Smooth muscle cell (in vitro differentiated cells): ENCODE results near the gene TBC1D3I. TPM values are rescaled to one million over a fixed set of nuclear protein-coding genes. Genes with fewer than 3 reads are reported as not detected.
"Not testable (repeated sequence)": the region's sequence is repeated elsewhere in the genome, so short reads cannot be mapped to it uniquely, and the experiment has no call there.

Source experiments
- DNase-seq: peaks from one replicate; lab custom pipeline; 2025; ENCODE audit not compliant: unreplicated experiment; lab: John Stamatoyannopoulos, UW
- H2AFZ ChIP-seq: fragments of 200-600 bp; sonication (generic); 2 replicates; pipeline ENCODE4 v1.6.0; 2016; ENCODE audit warnings: antibody characterized with exemption, low read depth, mild to moderate bottlenecking
- H3F3A ChIP-seq: fragments of 200-600 bp; sonication (generic); 2 replicates; pipeline ENCODE4 v1.6.0; 2017; ENCODE audit warnings: antibody characterized with exemption, low read depth
- H3K27ac ChIP-seq: fragments of 200-600 bp; sonication (generic); 2 replicates; pipeline ENCODE4 v1.5.1; 2016; ENCODE audit warnings: low read depth, mild to moderate bottlenecking
- H3K27me3 ChIP-seq: fragments of 200-600 bp; sonication (generic); 2 replicates; pipeline ENCODE4 v1.6.1; 2016; ENCODE audit warnings: low read depth, mild to moderate bottlenecking
- H3K36me3 ChIP-seq: fragments of 200-600 bp; sonication (generic); 2 replicates; pipeline ENCODE4 v1.5.1; 2016; ENCODE audit warnings: low read depth
- H3K4me1 ChIP-seq: fragments of 200-600 bp; sonication (generic); 2 replicates; pipeline ENCODE4 v1.5.1; 2016; ENCODE audit warnings: low read depth
- H3K4me2 ChIP-seq: fragments of 200-600 bp; sonication (generic); 2 replicates; pipeline ENCODE4 v1.6.0; 2016; ENCODE audit warnings: mild to moderate bottlenecking
- H3K4me3 ChIP-seq: fragments of 200-600 bp; sonication (generic); 2 replicates; pipeline ENCODE4 v1.5.1; 2016; ENCODE audit warnings: mild to moderate bottlenecking
- H3K79me2 ChIP-seq: fragments of 200-600 bp; sonication (generic); 2 replicates; pipeline ENCODE4 v1.6.0; 2016; ENCODE audit warnings: low read depth, mild to moderate bottlenecking
- H3K9ac ChIP-seq: fragments of 200-600 bp; sonication (generic); 2 replicates; pipeline ENCODE4 v1.6.0; 2016; ENCODE audit warnings: low read depth
- H3K9me3 ChIP-seq: fragments of 200-600 bp; sonication (generic); replicated peaks from 2 replicates; pipeline ENCODE4 v1.5.1; 2016; ENCODE audit warnings: low read depth
- H4K20me1 ChIP-seq: fragments of 200-600 bp; sonication (generic); 2 replicates; pipeline ENCODE4 v1.6.0; 2016; ENCODE audit warnings: low read depth
- CTCF ChIP-seq: fragments of 200-600 bp; sonication (generic); IDR thresholded peaks from 2 replicates; pipeline ENCODE4 v1.5.1; 2017; ENCODE audit warnings: borderline replicate concordance, mild to moderate bottlenecking, antibody characterized with exemption; ENCODE audit not compliant: insufficient read depth, poor library complexity, severe bottlenecking
- WGBS: methylation state at CpG from one replicate; pipeline ENCODE4 v1.1.7; 2016; ENCODE audit warnings: low lambda C conversion rate; 5-methylcytosine and 5-hydroxymethylcytosine counted together
- polyA plus RNA-seq: library from polyadenylated mRNA; unstranded; fragments of >200 nt; fragmentation: Nextera tagmentation; extraction: Ambion mirVana; gene quantifications from 2 replicates; pipeline ENCODE4 v1.2.1, GENCODE V29; 2016
- total RNA-seq: library from RNA; depleted of rRNA; stranded (reverse); fragments of >200 nt; gene quantifications from 2 replicates; pipeline ENCODE4 v1.2.3, GENCODE V29; 2014

Gene TBC1D3I
- total and polyA plus RNA-seq, 2 experiments from 2014 or later, result 0.11 TPM; not detected in 1

DNA sequence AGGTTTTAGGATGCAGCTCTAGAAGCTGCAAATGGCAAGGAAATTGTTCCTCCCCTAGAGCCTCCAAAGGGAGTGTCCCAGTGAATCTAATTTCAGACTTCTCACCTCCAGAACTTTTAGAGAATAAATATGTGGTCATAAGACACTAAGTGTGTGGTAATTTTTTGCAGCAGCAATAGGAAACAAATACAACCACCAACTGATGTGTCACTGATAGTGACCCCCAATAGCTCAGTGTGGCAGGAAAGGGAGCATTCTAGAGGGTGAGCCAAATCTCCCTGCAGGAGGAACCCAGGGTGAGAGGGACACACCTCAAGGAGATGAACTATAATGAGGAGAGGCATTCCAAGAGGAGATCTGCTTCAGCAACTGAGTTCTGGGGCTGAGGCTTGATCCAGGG lies 49.5 kb downstream of the TBC1D3I start:
- Histone ChIP-seq H3K9me3 (no peaks in the 10 kb centered on the region), H3K36me3 (no peaks in the 10 kb centered on the region)
- DNase-seq, result no peak

GRCh38 chr17:36213695-36214094 lies 50.7 kb downstream of the TBC1D3I start:
- no peaks in the 10 kb centered on the region for H3K4me1 ChIP-seq
- no peak for DNase-seq
- H3K36me3 ChIP-seq, result no peaks in the 10 kb centered on the region
- H3K9me3 ChIP-seq, result no peaks in the 10 kb centered on the region
- no peak for TF ChIP-seq CTCF
- H3K9ac ChIP-seq, result no peak overlapping the region
- H4K20me1 ChIP-seq, result no peaks in the 10 kb centered on the region
- no peak overlapping the region for H3K27ac ChIP-seq
- no peak overlapping the region for H2AFZ ChIP-seq
- peaks cover 36% of the 10 kb centered on the region for H3K27me3 ChIP-seq
- no peak overlapping the region for H3K4me3 ChIP-seq
- no peaks in the 10 kb centered on the region for H3K79me2 ChIP-seq
- 95% methylated on average over 3 of the region's 3 CpGs for WGBS
- no peak overlapping the region for H3K4me2 ChIP-seq
- H3F3A ChIP-seq, result no peaks in the 10 kb centered on the region

More for the DNA sequence above, 49.5 kb downstream of the TBC1D3I start:
- no peak for TF ChIP-seq CTCF
- Histone ChIP-seq H3K4me3 (no peak overlapping the region), H3K4me1 (no peaks in the 10 kb centered on the region), H2AFZ (no peak overlapping the region), H3K27me3 (peaks cover 30% of the 10 kb centered on the region), H3F3A (no peaks in the 10 kb centered on the region), H3K4me2 (no peak overlapping the region), H3K9ac (no peak overlapping the region), H3K79me2 (no peaks in the 10 kb centered on the region), H4K20me1 (no peaks in the 10 kb centered on the region), H3K27ac (no peak overlapping the region)

DNA sequence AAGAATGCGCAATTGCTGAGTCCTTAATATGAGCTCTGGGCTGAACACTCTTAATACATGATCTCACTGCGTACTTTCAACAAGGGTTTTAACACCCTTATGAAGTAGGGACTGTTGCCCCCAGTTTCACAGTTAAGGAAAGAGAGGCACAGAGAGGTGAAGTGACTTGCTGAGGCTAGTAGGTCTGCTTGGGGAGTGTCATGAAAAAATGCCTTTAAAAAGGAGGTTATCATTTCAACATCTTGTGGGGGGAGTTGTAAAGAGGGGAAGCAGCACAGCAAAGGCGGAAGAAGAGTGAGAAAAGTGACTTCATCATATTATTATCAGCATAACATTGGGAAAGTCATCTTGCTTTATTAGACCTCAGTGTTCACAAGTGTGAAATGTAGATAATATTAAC lies 51.4 kb downstream of the TBC1D3I start:
- Histone ChIP-seq H3K9ac (no peak overlapping the region), H3K36me3 (no peaks in the 10 kb centered on the region), H3K27ac (no peak overlapping the region), H3K27me3 (peaks cover 36% of the 10 kb centered on the region), H3K4me3 (no peak overlapping the region), H2AFZ (no peak overlapping the region), H3K4me1 (no peaks in the 10 kb centered on the region), H3K4me2 (no peak overlapping the region), H3K79me2 (no peaks in the 10 kb centered on the region), H3F3A (no peaks in the 10 kb centered on the region), H3K9me3 (no peaks in the 10 kb centered on the region), H4K20me1 (no peaks in the 10 kb centered on the region)
- WGBS, result 92% methylated on average over 3 of the region's 3 CpGs
- TF ChIP-seq CTCF, result no peak
- no peak for DNase-seq

GRCh38 chr17:36212272-36212605 lies 52.1 kb downstream of the TBC1D3I start:
- Histone ChIP-seq H3K36me3 (no peaks in the 10 kb centered on the region), H3K9ac (no peak overlapping the region), H3K9me3 (no peaks in the 10 kb centered on the region), H3K27ac (no peak overlapping the region), H4K20me1 (no peaks in the 10 kb centered on the region), H3K79me2 (no peaks in the 10 kb centered on the region), H2AFZ (no peak overlapping the region), H3K27me3 (peaks cover 36% of the 10 kb centered on the region), H3K4me3 (no peak overlapping the region), H3F3A (no peaks in the 10 kb centered on the region), H3K4me1 (no peaks in the 10 kb centered on the region), H3K4me2 (no peak overlapping the region)
- 41% methylated on average over 4 of the region's 4 CpGs for WGBS
- no peak for DNase-seq
- TF ChIP-seq CTCF, result no peak

GRCh38 chr17:36211484-36212271 lies 52.7 kb downstream of the TBC1D3I start:
- H3K27me3 ChIP-seq, result peaks cover 40% of the 10 kb centered on the region
- not testable (repeated sequence) for H3K9me3 ChIP-seq, H2AFZ ChIP-seq, H3K79me2 ChIP-seq, H3K4me1 ChIP-seq, H3K4me2 ChIP-seq, H3K9ac ChIP-seq, H3K36me3 ChIP-seq, H3K4me3 ChIP-seq, H3K27ac ChIP-seq, H4K20me1 ChIP-seq, DNase-seq, H3F3A ChIP-seq
- WGBS, result 83% methylated on average over 10 of the region's 10 CpGs
